ENCODE results near the gene JMJD6. TPM values are rescaled to one million over a fixed set of nuclear protein-coding genes. Genes with fewer than 3 reads are reported as not detected.
A peak's percentile ranks its signal among the peaks of the same experiment; 100 is the strongest.

JMJD6 gene
- total and polyA plus RNA-seq, 9 of the 15 experiments (the other 6 are each of a cell fraction or from before 2014, with no cell fraction given) = 2.5 to 52.3 (median 36.3) TPM

DNA sequence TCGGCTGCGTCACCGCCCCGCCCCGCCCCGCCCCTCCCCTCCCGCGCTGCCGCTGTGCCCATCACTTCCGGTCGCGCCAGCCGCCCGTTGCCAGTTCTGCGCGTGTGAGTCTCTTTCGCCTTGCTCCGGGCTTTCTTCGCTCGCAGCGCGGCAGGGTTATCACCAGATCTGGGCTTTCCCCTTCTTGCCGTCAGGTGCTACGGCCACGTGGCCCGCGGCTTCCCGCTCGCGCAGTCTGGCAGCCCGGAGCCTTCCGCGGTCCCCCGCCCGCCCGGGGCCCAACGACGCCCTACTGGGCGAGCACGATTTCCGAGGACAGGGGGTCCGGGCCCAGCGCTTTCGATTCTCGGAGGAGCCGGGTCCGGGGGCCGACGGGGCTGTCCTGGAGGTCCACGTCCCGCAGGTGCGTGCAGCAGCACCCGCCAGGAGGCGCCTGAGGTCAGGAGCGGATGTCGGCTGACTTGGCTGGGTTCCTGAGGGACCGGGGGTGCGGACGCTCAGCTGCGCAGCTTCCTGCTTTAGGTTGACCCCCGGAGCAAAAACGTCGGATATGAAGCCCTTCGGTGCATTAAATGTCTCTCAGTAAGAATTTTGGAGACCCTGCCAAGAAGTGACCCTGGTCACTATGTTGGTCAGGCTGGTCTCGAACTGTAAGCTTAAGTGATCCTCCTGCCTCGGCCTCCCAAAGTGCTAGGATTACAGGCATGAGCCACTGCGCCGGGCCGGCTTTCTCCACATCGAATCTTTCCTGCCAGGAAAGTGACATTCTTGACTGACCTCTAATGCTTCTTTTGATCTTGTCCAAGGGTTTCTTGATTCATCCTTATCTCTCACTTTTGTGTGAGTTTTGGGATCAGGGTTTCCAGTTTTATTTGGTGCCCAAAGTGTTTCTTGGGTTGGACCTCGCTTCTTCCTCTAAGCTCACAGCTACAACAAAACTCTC, 641 bp upstream of the JMJD6 start, which contains the start of gene METTL23 (continued):
- TF ChIP-seq, protein P1, sequence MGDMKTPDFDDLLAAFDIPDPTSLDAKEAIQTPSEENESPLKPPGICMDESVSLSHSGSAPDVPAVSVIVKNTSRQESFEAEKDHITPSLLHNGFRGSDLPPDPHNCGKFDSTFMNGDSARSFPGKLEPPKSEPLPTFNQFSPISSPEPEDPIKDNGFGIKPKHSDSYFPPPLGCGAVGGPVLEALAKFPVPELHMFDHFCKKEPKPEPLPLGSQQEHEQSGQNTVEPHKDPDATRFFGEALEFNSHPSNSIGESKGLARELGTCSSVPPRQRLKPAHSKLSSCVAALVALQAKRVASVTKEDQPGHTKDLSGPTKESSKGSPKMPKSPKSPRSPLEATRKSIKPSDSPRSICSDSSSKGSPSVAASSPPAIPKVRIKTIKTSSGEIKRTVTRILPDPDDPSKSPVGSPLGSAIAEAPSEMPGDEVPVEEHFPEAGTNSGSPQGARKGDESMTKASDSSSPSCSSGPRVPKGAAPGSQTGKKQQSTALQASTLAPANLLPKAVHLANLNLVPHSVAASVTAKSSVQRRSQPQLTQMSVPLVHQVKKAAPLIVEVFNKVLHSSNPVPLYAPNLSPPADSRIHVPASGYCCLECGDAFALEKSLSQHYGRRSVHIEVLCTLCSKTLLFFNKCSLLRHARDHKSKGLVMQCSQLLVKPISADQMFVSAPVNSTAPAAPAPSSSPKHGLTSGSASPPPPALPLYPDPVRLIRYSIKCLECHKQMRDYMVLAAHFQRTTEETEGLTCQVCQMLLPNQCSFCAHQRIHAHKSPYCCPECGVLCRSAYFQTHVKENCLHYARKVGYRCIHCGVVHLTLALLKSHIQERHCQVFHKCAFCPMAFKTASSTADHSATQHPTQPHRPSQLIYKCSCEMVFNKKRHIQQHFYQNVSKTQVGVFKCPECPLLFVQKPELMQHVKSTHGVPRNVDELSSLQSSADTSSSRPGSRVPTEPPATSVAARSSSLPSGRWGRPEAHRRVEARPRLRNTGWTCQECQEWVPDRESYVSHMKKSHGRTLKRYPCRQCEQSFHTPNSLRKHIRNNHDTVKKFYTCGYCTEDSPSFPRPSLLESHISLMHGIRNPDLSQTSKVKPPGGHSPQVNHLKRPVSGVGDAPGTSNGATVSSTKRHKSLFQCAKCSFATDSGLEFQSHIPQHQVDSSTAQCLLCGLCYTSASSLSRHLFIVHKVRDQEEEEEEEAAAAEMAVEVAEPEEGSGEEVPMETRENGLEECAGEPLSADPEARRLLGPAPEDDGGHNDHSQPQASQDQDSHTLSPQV (IDR thresholded peaks at IDR 0.05) = peak; percentile 72
- TF ChIP-seq, protein P2, sequence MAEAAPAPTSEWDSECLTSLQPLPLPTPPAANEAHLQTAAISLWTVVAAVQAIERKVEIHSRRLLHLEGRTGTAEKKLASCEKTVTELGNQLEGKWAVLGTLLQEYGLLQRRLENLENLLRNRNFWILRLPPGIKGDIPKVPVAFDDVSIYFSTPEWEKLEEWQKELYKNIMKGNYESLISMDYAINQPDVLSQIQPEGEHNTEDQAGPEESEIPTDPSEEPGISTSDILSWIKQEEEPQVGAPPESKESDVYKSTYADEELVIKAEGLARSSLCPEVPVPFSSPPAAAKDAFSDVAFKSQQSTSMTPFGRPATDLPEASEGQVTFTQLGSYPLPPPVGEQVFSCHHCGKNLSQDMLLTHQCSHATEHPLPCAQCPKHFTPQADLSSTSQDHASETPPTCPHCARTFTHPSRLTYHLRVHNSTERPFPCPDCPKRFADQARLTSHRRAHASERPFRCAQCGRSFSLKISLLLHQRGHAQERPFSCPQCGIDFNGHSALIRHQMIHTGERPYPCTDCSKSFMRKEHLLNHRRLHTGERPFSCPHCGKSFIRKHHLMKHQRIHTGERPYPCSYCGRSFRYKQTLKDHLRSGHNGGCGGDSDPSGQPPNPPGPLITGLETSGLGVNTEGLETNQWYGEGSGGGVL (CRISPR knock-in tag; IDR thresholded peaks at IDR 0.05) = no peak
- TF ChIP-seq KLF13 (tag; IDR thresholded peaks at IDR 0.05; ENCODE audit: borderline replicate concordance, low read depth) (no peak), TEAD2 (tag; IDR thresholded peaks at IDR 0.05) (no peak), NR2F6 (CRISPR knock-in tag; IDR thresholded peaks at IDR 0.05) (no peak), ZNF23 (CRISPR knock-in tag; IDR thresholded peaks at IDR 0.05) (no peak), NONO (IDR thresholded peaks at IDR 0.05; ENCODE audit: low read depth in 2 of 2, low read length in 1 of 2) (peak in 1 of 2 experiments; percentile 17; a peak in 1 of 4 replicates), TAF1 (IDR thresholded peaks at IDR 0.05; ENCODE audit: control insufficient read depth, extremely low read depth, insufficient read depth, low read length, severe bottlenecking) (peak; percentile 10), HOXB6 (CRISPR knock-in tag; IDR thresholded peaks at IDR 0.05; ENCODE audit: borderline replicate concordance) (no peak), ZNF507 (tag; conservative IDR thresholded peaks at IDR 0.05) (no peak), MTA3 (IDR thresholded peaks at IDR 0.05; ENCODE audit: borderline replicate concordance) (peak; percentile 28; the same call in 1 of the 2 replicates), DPF2 (IDR thresholded peaks at IDR 0.05) (0 out of 2 replicates have a peak, but pooled peaks have one; percentile 46), ZNF124 (CRISPR knock-in tag; IDR thresholded peaks at IDR 0.05) (no peak), SMC3 (conservative IDR thresholded peaks at IDR 0.05; ENCODE audit: insufficient read depth, low read depth, low read length) (0 out of 2 replicates have a peak, but pooled peaks have one; percentile 37), ZC3H4 (CRISPR knock-in tag; IDR thresholded peaks at IDR 0.05; ENCODE audit: borderline replicate concordance) (no peak)
- TF ChIP-seq, protein P3, sequence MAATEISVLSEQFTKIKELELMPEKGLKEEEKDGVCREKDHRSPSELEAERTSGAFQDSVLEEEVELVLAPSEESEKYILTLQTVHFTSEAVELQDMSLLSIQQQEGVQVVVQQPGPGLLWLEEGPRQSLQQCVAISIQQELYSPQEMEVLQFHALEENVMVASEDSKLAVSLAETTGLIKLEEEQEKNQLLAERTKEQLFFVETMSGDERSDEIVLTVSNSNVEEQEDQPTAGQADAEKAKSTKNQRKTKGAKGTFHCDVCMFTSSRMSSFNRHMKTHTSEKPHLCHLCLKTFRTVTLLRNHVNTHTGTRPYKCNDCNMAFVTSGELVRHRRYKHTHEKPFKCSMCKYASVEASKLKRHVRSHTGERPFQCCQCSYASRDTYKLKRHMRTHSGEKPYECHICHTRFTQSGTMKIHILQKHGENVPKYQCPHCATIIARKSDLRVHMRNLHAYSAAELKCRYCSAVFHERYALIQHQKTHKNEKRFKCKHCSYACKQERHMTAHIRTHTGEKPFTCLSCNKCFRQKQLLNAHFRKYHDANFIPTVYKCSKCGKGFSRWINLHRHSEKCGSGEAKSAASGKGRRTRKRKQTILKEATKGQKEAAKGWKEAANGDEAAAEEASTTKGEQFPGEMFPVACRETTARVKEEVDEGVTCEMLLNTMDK (IDR thresholded peaks at IDR 0.05; ENCODE audit: borderline replicate concordance, insufficient read depth, low read depth, low read length, poor library complexity, severe bottlenecking) = peak; percentile 97
